Dermis blood vessel endothelial cell (primary cell): ENCODE data around the gene RUVBL2. TPM values are rescaled to one million over a fixed set of nuclear protein-coding genes. Genes with fewer than 3 reads are reported as not detected.

Experiments
- DNase-seq: peaks from one replicate; pipeline ENCODE4 v3.0.0; 2010
- total RNA-seq: library from RNA; depleted of rRNA; stranded (reverse); fragments of >200 nt; gene quantifications from 2 replicates; pipeline ENCODE4 v1.2.3, GENCODE V29; 2014

Gene RUVBL2
- total RNA-seq, 1 donor from 2014 or later, result 172 TPM

DNA sequence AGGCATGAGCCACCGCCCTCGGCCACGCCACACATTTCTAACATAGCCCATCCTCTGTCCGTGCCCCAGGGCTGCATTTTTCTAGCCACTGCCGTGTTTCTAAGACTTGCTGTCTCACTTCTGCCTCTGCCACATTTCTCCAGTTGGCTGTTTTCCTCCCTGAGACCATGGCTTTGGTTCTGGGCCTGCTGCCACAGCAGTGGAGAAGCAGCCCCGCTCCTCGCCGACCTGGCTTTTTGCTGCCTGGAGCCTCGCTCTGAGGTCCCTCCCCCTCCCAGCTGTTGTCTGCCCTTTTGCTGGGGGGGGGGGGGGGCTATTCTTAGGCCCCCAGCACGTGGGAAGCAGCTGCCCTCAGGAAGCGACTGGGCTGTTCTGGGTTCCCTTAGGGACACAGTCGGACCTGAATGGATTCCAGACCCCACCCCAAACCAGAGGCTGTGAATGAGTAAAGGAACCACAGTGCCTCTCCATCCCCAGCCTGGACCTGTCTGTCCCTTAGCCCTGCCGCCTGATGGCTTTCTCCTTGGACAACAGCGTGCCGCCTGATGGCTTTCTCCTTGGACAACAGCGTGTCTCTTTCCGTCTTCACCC is 3.9 kb upstream of the RUVBL2 start:
- no peak for DNase-seq

DNA sequence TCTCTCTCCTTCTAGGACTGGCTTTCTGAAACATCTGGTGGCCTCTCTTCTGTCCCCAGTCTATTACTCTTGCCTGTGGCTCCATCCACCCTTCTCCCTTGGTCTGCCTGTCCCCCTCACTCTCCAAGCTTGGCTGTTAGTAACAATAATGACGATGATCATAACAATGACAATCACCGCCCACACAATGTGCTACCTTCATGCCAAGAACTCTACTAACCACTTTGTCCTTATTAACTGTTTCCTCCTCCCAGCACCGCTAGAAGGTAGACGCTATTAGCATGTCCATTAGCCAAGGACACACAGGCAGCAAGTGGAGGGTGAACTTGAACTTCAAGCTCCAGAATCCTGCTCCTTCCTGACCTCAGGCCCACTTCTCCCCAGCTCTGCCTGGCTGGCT is 3.3 kb upstream of the RUVBL2 start:
- DNase-seq, result no peak

DNA sequence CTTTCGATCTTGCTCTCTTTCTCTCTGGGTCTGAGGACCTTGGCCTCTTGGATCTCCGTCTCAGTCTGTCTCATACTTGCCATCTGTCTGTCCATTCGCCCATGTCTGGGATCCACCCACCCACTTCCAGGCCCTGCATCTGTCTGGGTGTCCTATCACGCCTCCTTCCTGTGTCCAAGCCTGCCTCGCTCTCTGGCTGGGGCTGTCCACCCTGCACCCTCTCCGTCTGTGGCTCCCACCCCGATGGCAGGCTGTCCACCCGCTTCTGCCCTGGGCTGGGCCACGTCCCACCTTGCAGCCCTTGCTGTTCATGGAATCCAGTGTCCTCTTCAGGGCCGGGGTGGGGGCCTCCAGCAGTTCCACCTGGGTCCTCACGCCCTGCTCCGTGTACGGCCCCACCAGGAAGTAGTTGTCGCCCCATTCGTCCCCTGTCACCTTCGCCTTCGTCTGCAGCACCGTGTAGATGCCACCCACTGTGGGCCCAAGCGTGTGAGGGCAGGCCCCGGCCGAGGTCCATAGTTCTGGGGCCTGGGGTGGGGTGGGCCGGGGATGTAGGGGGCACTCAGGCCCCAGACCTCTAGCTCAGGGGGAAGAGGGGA is 2.6 kb upstream of the RUVBL2 start:
- no peak for DNase-seq

DNA sequence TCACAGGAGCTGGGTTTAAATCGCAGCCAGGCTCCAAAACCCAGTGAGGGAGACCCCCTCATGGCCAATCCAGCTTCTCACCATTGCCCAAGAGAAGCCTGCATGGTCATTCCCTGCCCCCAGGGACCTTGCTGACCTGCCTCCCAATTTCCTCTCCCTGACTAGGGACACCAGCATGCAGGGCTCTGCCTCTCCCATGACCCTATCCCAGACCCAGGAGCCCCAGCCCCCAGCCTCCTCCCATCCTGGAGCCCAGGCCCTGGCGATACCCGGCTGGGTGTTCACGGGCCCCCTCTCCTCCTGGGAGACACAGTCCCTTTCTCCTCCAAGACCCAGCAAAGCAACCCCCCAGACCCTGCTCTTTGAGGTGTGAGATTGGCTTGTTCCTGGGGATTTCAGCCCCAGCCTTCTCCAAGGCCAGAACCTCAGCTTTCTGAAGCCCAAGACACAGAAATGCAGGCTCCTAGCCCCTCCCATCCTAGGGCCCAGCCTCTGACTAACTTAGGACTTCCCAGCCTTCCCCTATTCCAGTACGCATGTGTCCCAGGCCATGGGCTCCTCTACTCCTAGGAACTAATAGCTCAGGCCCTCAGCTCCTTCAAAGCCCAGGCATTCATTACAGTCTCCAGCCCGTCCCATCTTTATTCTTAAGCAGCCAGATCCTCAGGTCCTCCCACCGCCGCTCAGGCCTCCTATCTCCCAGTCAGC is 1.7 kb upstream of the RUVBL2 start:
- peak; percentile 81 for DNase-seq

DNA sequence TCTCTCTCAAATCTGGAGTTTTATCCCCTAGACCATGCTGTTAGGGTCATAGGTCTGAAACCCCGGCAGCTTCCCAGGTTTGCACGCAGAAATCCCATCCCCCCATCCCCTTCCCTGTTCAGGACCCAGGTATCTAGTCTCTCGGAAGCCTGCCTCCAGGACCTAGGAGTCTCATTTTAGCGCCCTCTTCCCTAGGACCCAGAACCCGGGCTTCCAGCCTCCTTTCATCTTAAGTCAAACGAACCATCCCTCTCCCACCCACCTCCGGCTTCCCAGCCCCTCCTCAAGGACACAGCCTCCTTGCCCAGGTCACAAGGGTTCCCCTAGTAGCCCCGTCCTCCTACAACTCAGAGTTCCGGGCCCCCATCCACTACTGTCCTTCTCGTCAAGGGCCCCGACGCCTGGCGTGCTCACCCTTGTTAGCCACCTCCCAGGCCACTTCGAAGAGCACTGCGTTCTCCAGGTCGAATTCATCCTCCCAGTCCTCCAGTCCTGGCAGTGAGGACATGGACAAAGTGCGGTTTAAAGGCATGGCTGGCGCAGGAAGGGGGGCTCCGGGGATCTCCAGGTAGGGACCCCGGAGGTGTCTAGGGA is 1.0 kb upstream of the RUVBL2 start:
- peak; percentile 21 for DNase-seq

DNA sequence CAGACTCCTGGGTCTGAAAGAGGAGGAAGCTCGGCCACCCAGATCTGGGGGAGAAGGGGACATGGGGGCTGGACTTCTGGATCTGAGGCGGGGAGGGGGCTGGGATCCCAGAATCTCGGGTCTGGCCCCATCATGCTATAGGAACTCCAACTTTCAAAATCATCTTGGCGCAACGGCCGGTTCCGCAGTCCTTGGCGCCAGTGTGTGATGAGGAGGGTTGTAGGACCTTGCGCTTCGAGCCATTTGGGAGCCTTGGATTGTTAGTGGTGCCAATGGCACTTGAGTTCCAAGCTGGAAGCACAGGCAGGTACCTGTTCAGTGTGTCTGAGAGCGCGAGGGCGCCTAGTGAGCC is 324 bp downstream of the RUVBL2 start:
- DNase-seq, result no peak

DNA sequence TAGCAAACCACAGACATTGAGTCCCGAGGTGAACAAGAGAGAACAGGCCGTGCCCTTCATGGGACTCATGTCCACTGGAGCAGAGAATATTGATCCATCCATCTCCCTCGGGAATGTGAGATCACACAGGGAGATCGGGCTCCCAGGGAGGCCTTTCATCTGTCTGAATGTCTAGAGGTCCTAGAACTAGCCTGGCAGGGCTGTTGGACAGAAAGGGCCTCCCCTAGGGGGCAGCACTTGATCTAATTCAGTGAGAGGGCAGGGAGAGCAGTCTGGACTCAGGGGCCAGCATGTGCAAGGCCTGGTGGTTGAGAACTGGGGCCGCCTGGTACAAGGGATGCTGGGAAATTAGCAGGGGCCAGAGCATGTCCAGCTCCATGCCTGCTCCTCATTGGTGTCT is 4.3 kb downstream of the RUVBL2 start:
- peak; percentile 79 for DNase-seq

DNA sequence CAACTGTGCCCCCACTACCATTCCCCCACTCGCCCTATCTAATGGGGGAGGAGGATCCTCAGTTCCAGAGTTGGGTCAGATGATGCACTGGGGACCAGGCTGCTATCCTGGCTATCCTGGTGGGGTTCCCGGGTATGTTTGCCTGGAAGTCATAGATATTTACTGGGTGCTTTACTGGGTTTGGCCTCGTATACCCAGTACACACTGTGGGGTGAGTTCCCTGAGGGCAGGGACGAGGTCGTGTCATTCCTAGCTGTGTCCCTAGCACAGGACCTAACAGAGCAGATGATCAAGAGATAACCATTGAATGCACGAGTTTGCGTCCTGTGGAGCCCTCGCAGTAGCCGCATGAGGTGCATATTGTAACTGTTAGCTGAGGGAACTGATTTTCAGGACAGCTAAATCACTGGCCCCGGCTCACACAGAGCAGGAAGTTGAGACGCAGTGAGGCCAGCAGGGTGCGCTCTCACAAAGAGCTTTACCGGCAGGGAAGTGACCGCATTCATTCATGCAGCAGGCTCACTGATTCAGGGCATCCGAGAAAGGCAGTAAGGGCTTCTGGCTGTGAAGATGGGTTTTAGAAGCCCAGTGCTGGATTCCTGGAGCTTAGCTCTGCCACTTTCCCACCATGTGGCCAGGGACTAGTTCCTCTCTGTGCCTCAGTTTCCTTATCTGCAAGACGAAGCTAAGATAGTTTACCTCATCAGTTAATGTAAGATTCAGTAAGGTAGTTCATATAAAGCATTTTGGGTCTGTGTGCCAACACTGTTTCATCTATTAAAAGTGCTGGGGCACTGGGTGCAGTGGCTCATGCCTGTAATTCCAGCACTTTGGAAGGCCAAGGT is 6.0 kb downstream of the RUVBL2 start:
- peak; percentile 87 for DNase-seq

DNA sequence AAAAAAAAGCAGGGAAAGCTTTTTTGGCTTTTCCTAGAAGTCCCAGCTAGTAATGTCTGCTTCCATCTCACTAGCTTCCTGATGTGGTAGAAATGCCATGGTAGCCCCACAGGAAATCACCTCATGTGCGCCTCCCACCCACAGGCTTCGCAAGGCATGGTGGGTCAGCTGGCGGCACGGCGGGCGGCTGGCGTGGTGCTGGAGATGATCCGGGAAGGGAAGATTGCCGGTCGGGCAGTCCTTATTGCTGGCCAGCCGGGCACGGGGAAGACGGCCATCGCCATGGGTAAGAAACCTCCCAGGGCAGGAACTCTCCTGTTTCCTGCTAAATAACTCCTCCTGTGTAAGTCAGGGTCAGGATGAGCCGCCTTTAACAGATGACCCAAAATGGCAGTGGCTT is 10.4 kb downstream of the RUVBL2 start:
- DNase-seq, result no peak

DNA sequence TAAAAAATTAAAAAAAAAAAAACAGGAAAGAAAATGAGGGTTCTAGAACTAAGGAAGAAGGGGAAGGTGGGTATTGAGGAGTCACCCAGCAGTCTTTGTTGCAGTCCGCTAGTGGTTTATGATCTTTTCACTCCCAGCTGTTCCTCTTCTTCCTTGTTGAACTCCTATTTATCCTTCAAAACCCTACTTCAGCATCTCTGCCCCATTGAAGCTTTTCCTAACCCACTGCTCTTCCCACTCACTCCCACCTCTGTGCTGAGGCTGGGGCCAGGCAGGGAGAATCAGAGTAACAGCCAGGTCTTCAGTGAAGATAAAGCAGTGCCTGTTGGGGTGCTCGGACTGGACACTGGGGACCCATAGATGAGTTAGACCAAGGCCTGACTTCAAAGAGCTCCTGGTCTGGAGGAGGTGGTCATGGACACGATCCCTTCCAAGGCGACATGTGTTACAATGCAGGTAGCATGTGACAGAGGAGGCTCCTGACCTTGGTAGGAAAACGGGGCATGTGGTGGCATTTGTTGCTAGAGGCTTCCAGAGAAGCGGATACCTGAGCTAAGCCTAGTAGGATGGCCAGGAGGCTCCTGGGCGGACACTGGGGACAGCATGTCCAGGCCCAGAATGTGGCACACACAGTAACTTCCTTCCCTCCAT is 11.4 kb downstream of the RUVBL2 start:
- DNase-seq, result no peak

DNA sequence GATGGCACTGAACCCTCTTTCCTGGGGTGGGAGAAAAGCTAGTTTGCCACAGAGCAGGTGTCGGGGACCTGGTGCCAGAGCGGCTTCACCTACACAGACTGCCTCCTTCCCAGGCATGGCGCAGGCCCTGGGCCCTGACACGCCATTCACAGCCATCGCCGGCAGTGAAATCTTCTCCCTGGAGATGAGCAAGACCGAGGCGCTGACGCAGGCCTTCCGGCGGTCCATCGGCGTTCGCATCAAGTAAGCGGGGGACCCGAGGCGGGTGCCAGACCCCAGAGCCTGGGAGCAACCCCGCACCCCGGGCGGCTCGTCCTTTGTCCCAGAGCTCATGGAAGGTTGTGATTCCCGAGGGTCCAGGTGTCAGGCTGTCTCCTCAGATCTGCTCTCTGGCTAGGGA is 13.2 kb downstream of the RUVBL2 start:
- no peak for DNase-seq

DNA sequence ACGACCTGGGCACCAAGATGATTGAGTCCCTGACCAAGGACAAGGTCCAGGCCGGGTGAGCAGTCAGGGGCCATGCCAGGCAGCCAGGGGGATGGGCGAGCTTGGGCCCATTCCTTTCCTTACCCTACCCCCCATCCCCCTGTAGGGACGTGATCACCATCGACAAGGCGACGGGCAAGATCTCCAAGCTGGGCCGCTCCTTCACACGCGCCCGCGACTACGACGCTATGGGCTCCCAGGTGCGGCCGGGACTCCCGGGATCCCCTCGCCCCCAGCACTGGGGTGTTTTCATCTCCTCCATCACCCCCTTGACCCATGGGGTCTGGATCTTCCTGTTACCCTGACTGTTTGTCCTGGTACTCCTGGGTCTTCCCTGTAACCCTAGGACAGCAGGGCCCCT is 16.1 kb downstream of the RUVBL2 start:
- no peak for DNase-seq

DNA sequence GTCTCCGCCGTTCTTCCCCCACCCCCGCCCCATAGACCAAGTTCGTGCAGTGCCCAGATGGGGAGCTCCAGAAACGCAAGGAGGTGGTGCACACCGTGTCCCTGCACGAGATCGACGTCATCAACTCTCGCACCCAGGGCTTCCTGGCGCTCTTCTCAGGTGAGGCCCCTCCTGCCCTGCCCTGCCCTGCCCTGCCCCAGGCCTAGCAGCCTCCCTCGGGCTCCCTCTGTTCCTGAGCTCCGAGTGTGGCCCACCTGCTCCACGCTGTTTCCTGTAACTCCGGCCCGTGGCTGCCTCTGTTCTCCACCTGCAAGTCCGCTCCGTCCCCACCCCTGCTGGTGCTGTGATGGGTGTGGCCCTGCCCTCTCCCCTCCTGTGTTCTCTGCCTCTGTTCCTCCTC is 16.8 kb downstream of the RUVBL2 start:
- DNase-seq, result no peak

DNA sequence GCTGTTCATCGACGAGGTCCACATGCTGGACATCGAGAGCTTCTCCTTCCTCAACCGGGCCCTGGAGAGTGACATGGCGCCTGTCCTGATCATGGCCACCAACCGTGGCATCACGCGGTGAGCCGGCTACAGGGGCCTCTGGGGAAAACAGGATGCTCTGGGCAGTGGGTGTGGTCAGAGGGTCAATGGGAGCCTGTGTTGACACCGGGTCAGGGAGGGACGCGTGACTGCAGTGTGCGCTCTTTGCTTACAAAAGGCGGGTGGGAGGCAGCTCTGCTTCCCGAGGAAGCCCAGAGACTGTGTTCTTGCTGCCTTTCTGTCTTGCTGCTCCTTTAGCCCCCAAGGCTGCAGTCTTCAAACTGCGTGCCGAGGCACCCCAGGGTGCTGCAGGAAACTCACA is 17.5 kb downstream of the RUVBL2 start:
- no peak for DNase-seq

DNA sequence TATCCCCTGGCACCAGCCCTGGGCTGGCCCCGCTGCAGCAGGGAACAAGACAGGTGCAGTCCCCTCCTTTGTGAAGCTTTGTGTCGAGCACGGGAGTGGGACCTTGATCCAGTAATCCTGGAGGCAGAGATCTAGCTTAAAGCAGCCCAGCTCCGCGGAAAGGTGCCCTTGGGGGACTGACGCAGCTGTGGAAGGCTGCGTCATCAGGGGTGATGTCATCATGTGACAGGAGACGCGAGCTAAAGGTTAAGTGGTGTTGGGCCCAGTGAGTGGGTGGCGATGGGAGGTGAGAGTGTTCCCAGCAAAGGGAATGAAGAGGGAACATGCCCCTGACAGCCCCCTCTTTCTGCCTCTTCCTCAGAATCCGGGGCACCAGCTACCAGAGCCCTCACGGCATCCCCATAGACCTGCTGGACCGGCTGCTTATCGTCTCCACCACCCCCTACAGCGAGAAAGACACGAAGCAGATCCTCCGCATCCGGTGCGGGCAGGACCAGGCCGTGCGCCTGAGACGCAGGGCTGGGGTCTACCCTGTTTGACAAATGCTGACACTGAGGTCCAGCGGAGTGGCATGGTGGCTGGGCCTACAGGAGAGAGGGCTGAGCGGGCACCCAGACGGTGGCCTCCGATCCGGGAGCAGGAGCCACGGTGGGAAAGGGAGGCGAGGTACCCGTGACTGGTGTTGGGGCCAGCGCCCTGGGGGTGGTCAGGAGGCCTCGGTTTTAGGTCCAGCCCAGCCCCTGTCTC is 20.6 kb downstream of the RUVBL2 start:
- no peak for DNase-seq

DNA sequence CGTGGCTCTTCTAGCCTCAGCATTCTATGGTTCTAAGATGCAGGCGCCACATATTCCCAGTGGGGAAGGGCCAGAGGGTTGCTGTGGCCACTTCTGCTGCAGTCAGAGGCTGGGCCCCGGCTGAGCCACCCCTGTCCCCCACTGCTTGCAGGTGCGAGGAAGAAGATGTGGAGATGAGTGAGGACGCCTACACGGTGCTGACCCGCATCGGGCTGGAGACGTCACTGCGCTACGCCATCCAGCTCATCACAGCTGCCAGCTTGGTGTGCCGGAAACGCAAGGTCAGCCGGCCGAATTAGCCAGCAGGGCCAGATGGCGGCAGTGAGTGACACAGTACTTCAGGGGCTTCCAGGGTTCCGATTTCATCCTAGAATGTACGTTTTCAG is 21.2 kb downstream of the RUVBL2 start:
- no peak for DNase-seq

DNA sequence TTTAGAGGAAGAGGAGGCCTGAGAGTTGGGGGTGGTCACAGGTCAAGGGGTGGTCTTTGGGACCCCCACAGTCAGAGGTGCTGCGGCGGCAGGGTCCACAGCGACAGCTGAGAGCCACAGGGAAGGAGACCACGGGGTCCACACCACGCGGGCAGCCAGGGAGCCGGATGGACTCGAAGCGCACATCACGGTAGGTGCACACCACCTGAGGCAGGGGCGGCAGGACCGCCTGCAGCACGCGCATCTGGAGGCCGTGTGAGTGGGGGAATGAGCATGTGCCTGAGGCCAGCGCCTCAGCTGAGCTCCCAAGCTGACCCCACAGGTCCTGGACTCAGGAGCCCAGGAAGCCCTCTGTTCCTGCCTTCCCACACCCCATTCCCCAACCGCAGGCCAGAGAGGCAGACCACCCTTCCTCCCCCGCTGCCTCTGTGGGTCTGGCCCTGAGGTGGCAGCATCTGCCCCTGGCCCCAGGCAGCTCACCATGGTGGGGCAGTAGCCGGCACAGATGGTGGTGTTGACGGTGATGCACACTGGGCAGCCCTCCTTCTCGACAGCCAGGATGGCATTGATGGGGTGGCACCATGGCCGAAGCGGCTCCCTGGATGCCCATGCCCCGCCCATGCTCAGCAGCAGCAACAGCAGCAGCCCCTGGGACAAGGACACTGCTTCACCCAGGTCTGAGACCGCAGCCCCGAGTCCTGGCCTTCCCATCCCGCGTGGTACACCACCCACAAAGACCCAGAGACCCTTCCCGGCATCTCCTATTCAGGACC is 22.6 kb downstream of the RUVBL2 start:
- no peak for DNase-seq

DNA sequence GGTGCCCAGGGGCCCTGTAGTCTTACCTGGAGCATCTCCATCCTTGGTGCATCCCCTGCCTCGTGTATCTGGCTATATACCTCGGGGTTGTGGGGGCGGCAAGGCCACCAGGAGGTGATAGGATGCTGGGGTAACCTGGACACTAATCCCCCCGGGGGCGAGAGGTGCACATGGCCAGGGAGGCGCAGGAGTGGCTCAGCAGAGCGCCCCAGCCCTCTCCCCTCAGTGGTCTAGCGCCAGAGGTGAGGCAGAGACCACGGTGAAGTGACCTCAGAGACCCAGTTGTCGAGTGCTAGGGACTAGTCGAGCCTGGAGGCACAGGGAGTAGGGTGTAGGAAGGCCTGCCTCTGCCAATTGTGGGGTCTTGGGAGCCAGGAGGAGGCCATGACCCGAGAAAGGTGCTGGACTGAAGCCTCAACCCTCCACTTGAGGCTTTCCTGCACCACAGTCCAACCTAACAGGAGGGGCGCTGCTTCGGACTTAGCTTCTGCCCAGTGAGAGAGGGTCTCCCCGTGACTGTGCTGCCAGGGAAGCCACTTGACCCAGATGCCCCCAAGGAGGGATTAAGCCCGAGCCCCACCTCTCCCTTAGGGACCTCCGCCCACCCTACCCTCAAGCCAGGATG is 23.5 kb downstream of the RUVBL2 start, which contains the start of gene LHB:
Gene LHB, minus strand, starts transcription at position 51 of the 625 bp plus-strand sequence. Its CDS starts 10 bp downstream, at position 41.
- no peak for DNase-seq

DNA sequence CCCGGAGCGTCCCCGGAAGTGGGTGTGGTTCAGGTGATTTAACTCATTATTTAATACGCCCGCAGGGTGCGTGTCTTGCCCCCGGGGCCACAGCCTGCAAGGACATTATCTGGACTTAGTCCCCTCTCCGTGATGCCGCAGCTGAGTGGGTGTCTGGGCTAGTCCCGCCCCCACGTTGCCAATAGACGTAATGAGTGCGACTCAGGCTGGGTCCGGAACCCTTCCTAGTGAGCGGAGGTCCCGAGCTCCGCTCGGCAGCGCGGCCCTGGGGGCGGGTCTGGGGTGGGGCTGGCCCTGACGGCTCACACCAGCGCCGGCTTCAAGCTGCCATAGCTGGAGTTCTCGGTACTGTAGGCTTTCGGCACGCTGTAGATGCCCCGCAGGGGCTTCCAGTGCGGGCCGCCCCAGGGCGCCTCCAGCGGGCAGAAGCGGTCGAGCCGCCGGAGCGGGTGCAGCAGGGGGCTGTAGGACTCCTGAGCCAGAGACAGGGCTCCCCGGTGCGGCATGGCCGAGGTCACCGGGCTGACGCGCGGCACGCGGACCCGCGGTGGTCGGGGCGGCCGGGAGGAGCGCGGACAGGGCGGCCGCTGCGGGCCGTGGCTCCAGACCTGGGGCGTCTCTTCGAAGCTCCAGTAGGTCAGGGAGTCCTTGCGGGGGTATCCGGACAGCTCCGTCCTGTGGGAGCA is 24.1 kb downstream of the RUVBL2 start:
- DNase-seq, result peak; percentile 72
